Measurements from ENCODE around the gene ARPC1B. TPM values are rescaled to one million over a fixed set of nuclear protein-coding genes. Genes with fewer than 3 reads are reported as not detected.
A peak's percentile ranks its signal among the peaks of the same experiment; 100 is the strongest.

ARPC1B gene
- total RNA-seq, 1 donor from 2014 or later = 300 TPM

DNA sequence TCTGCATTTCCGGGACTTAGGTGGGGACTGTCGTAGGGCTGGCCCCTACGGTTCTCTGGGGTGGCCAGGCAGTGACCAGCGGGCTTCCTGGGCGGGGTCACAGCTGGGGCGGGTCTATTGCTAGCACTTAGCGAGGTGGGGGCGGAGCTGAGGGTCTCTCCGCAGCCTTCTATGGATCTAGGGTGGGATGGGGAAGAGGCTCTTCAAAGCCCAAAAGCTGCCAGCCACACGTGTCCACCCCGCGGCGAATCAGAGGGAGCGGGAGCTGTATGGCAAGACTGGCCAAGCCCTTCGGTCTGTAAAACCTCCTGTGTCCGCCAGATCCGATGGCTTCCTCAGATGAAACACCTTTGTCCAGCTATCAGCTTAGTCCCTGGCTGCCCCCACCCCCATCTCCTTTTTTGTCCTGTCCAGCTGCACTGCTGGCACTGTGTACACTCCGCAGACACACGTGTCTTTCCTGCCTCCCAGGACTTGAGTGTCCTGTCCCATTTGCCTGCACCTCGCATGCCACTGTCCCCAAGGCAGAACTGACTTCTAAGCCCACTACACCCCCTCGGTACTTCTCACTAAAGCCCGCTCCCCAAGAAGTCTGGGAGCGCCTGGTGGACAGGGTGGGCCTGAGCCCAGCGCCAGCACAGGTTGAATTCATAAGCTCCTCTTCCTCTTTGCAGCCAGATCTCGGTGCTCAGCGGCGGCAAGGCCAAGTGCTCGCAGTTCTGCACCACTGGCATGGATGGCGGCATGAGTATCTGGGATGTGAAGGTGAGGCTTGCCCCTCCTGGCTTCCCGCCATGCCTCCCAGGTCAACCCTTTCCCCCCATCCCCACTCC is 19.0 kb downstream of the ARPC1B start:
- POLR2A ChIA-PET = interaction anchor here (0.5 to 4.0 kb wide), 12 partner anchors 9 to 164 kb away, joined by 3 to 62 read pairs (median 5); partner anchors contain the start of genes ARPC1A, ARPC1B, BUD31 and PDAP1
- H3K27ac Mint-ChIP-seq = peak overlapping the region; percentile 78
- peaks cover 78% of the 10 kb centered on the region for H3K36me3 Mint-ChIP-seq (ENCODE audit: low read depth)
- TF ChIP-seq, protein P1, sequence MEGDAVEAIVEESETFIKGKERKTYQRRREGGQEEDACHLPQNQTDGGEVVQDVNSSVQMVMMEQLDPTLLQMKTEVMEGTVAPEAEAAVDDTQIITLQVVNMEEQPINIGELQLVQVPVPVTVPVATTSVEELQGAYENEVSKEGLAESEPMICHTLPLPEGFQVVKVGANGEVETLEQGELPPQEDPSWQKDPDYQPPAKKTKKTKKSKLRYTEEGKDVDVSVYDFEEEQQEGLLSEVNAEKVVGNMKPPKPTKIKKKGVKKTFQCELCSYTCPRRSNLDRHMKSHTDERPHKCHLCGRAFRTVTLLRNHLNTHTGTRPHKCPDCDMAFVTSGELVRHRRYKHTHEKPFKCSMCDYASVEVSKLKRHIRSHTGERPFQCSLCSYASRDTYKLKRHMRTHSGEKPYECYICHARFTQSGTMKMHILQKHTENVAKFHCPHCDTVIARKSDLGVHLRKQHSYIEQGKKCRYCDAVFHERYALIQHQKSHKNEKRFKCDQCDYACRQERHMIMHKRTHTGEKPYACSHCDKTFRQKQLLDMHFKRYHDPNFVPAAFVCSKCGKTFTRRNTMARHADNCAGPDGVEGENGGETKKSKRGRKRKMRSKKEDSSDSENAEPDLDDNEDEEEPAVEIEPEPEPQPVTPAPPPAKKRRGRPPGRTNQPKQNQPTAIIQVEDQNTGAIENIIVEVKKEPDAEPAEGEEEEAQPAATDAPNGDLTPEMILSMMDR (IDR thresholded peaks at IDR 0.05) = no peak
- peaks cover 28% of the 10 kb centered on the region for H3K4me1 Mint-ChIP-seq
- H3K4me3 Mint-ChIP-seq = peak overlapping the region; percentile 84
- intact Hi-C loops (cut with micrococcal nuclease) = loop anchor here (1.0 kb wide), 3 partner anchors 12 to 19 kb away; partner anchors contain the start of genes ARPC1B, BUD31 and PDAP1
- ATAC-seq (ENCODE audit: low read depth) (no peak), DNase-seq (no peak)
- CTCF ChIA-PET = interaction anchor here (0.8 to 1.4 kb wide), 4 partner anchors 14 to 29 kb away, joined by 4 to 5 read pairs (median 4); partner anchors contain the start of genes BUD31 and PDAP1
- no peaks in the 10 kb centered on the region for H3K27me3 Mint-ChIP-seq
- H3K9me3 Mint-ChIP-seq = no peaks in the 10 kb centered on the region

DNA sequence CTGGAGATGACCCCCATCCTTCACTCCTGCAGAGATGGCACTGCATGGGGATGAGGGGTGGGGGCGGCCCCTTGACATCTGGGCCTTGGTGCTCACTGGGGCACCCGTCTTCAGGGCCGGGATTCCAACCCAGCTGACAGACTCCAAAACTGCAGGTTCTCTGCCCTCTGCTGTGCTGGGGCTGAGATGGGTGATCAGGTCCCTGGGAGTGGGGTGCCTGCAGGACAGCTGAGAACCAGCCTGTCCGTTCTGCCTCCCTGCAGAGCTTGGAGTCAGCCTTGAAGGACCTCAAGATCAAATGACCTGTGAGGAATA is 19.6 kb downstream of the ARPC1B start:
- ChIA-PET CTCF (interaction anchor here (1.4 kb wide), 1 partner anchor 28 kb away, joined by 4 read pairs; no protein-coding TSS in a partner anchor), POLR2A (interaction anchor here (0.5 to 4.0 kb wide), 8 partner anchors 8 to 164 kb away, joined by 3 to 62 read pairs (median 5); partner anchors contain the start of genes ARPC1A, BUD31, PDAP1 and ZNF655)
- Mint-ChIP-seq H3K9me3 (no peaks in the 10 kb centered on the region), H3K4me1 (peaks cover 28% of the 10 kb centered on the region), H3K36me3 (ENCODE audit: low read depth) (peaks cover 81% of the 10 kb centered on the region), H3K27ac (peak overlapping the region; percentile 53), H3K4me3 (no peak overlapping the region), H3K27me3 (no peaks in the 10 kb centered on the region)
- ATAC-seq (ENCODE audit: low read depth) (no peak), DNase-seq (no peak)
- intact Hi-C loops (cut with micrococcal nuclease) = no loop called here
- TF ChIP-seq, protein P1 (IDR thresholded peaks at IDR 0.05) = no peak

DNA sequence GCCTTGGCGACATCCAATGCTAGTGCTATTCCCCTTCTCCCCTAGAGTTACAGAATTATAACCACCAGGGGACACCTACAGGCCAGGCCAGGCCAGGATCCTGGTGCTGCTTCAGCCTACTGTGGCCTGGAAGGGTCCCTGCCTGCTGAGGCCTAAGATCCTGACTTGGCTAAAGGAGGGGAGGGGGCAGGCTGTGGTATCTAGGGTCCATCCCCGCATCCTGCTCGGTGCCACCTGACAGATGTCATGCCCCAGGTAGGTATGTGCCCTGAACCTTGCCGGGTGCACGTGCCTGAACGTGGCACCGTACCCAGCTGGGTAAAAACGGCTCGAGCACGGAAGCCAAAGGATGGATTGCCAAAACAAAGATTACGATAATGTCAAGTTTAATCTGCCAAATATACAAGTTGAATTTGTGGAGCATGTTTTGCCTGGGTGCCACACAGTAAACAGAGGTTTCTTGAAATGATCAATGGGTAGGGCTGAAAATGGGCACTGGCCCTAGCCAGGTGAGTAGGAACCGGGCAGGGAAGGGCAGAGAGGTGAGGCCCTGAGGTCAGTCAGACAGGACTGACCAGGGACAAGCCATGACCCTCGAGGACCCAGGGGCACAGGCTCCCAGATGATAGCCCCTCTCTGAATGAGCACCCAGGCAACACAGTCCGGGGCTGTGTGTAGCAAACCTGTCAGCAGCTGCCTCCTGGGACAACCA is 21.2 kb downstream of the ARPC1B start:
- intact Hi-C loops (cut with micrococcal nuclease) = no loop called here
- Mint-ChIP-seq H3K9me3 (no peaks in the 10 kb centered on the region), H3K27ac (peak overlapping the region; percentile 61), H3K36me3 (ENCODE audit: low read depth) (peaks cover 87% of the 10 kb centered on the region), H3K4me3 (no peak overlapping the region), H3K4me1 (peaks cover 27% of the 10 kb centered on the region), H3K27me3 (no peaks in the 10 kb centered on the region)
- ATAC-seq (ENCODE audit: low read depth) (no peak), DNase-seq (no peak)
- CTCF ChIA-PET = no interaction called here
- TF ChIP-seq, protein P1 (IDR thresholded peaks at IDR 0.05) = no peak
- POLR2A ChIA-PET = interaction anchor here (1.2 to 1.3 kb wide), 2 partner anchors 21 kb away, joined by 3 read pairs; no protein-coding TSS in a partner anchor

DNA sequence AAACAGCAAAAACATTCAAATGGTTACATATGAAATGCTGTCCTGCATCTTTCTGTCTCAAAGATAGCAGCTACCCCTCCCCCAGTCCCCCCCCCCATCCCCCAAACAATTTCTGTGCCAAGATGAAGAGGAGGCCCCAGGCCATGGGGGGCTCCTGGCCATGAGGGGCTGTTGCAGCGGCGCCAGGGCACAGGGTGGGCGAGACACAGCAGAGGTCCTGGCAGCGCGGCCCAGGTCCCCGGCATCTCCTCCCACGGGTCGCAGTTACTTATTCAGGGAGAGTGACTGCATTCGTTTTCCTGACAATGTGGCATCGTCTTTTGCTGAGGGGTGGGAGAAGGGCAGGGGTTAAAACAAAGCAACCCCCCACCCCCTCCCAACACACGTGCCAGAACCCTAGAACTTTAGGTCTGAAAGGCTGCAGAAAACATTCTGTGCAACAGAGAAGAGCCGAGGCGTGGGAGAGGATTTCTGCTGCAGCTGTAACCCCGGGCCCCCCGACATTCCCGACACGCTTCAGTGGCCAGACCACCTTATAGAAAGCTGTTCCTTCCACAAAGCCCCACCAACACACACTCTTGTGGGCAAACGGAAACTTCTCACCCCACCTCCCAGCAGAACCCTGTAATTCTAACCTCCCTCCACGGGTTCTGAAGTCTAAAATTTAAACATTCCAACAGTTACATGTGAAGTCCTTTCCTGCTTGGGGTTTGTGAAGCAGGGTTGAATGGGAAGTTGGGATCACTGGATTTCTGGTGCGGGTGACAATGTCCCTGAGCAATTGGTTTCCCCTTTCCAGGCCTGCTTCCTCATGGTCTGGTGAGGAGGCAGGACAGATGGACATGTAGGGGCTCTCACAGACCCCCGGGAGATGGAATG is 22.1 kb downstream of the ARPC1B start:
- H3K36me3 Mint-ChIP-seq (ENCODE audit: low read depth) = peaks cover 88% of the 10 kb centered on the region
- H3K9me3 Mint-ChIP-seq = no peaks in the 10 kb centered on the region
- CTCF ChIA-PET = no interaction called here
- no peaks in the 10 kb centered on the region for H3K27me3 Mint-ChIP-seq
- H3K4me1 Mint-ChIP-seq = peaks cover 25% of the 10 kb centered on the region
- intact Hi-C loops (cut with micrococcal nuclease) = no loop called here
- TF ChIP-seq, protein P1 (IDR thresholded peaks at IDR 0.05) = no peak
- ATAC-seq (ENCODE audit: low read depth) (no peak), DNase-seq (no peak)
- peak overlapping the region; percentile 24 for H3K27ac Mint-ChIP-seq
- H3K4me3 Mint-ChIP-seq = no peak overlapping the region
- POLR2A ChIA-PET = interaction anchor here (0.6 to 1.2 kb wide), 2 partner anchors 18 to 22 kb away, joined by 3 read pairs; no protein-coding TSS in a partner anchor
